SK-N-SH treated with all-trans-retinoic acid at 6 μM for 48 hours (cell line): ENCODE results near the gene SUSD5.
"Not testable (repeated sequence)": the region's sequence is repeated elsewhere in the genome, so short reads cannot be mapped to it uniquely, and the experiment has no call there.

ENCODE experiments used
- ATAC-seq: fragments of 200-7000 bp; cut with Tn5 transposase; 3 replicates; pipeline ENCODE4 v1.9.1; 2020; ENCODE audit warnings: mild to moderate bottlenecking, moderate library complexity
- CREB5 ChIP-seq: fragments of 250-450 bp; sonication (Bioruptor Pico); IDR thresholded peaks from 2 replicates; pipeline ENCODE4 v1.5.1; 2020; ENCODE audit warnings: low read depth, mild to moderate bottlenecking, moderate library complexity
- CSDC2 ChIP-seq: fragments of 250-450 bp; sonication (Bioruptor Pico); IDR thresholded peaks from 2 replicates; pipeline ENCODE4 v1.5.0; 2020; ENCODE audit warnings: mild to moderate bottlenecking, moderate library complexity
- CSRNP3 ChIP-seq: fragments of 250-450 bp; sonication (Bioruptor Pico); IDR thresholded peaks from 2 replicates; pipeline ENCODE4 v1.5.1; 2021; ENCODE audit warnings: mild to moderate bottlenecking, moderate library complexity
- ISL1 ChIP-seq: fragments of 250-450 bp; sonication (Bioruptor Pico); IDR thresholded peaks from 2 replicates; pipeline ENCODE4 v2.1.2; 2022; ENCODE audit warnings: mild to moderate bottlenecking, moderate library complexity
- OSR1 ChIP-seq: fragments of 250-450 bp; sonication (Bioruptor Pico); IDR thresholded peaks from 2 replicates; pipeline ENCODE4 v1.8.0; 2022; ENCODE audit warnings: moderate library complexity, mild to moderate bottlenecking, inconsistent platforms
- PATZ1 ChIP-seq: fragments of 250-450 bp; sonication (Bioruptor Pico); IDR thresholded peaks from 2 replicates; pipeline ENCODE4 v1.8.0; 2020; ENCODE audit warnings: mild to moderate bottlenecking, moderate library complexity, borderline replicate concordance
- POU6F1 ChIP-seq: fragments of 250-450 bp; sonication (Bioruptor Pico); IDR thresholded peaks from 2 replicates; pipeline ENCODE4 v1.8.0; 2021; ENCODE audit warnings: low read depth, mild to moderate bottlenecking, moderate library complexity, borderline replicate concordance
- PPARA ChIP-seq: fragments of 250-450 bp; sonication (Bioruptor Pico); IDR thresholded peaks from 2 replicates; pipeline ENCODE4 v1.5.0; 2020; ENCODE audit warnings: mild to moderate bottlenecking, borderline replicate concordance
- RARB ChIP-seq: fragments of 250-450 bp; sonication (Bioruptor Pico); IDR thresholded peaks from 2 replicates; pipeline ENCODE4 v1.8.0; 2021; ENCODE audit warnings: mild to moderate bottlenecking, moderate library complexity
- TCF4 ChIP-seq: fragments of 250-450 bp; sonication (Bioruptor Pico); IDR thresholded peaks from 2 replicates; pipeline ENCODE4 v1.8.0; 2021; ENCODE audit warnings: mild to moderate bottlenecking, moderate library complexity, borderline replicate concordance
- TSHZ2 ChIP-seq: fragments of 250-450 bp; sonication (Bioruptor Pico); IDR thresholded peaks from 2 replicates; pipeline ENCODE4 v1.5.0; 2020; ENCODE audit warnings: mild to moderate bottlenecking, moderate library complexity
- ZC3H10 ChIP-seq: fragments of 250-450 bp; sonication (Bioruptor Pico); IDR thresholded peaks from 2 replicates; pipeline ENCODE4 v1.5.1; 2021; ENCODE audit warnings: mild to moderate bottlenecking, moderate library complexity
- ZNF70 ChIP-seq: fragments of 450-650 bp; formaldehyde crosslinking; IDR thresholded peaks from 2 replicates; pipeline ENCODE4 v1.5.0; 2020; ENCODE audit warnings: mild to moderate bottlenecking, moderate library complexity

The SUSD5 gene

GRCh38 chr3:33113772-33114621, 104.6 kb downstream of the SUSD5 start, which contains the start of gene CRTAP:
TSS of gene CRTAP (plus strand) at chr3:33114014. CDS start at chr3:33114078, 64 bp downstream.
- TF ChIP-seq POU6F1 (CRISPR knock-in tag) (no peak), CSDC2 (CRISPR knock-in tag) (0 out of 2 replicates have a peak, but pooled peaks have one; percentile 32)
- peak; percentile 94 for ATAC-seq

GRCh38 chr3:33111581-33111980, 107.0 kb downstream of the SUSD5 start:
- ATAC-seq = no peak
- TF ChIP-seq TSHZ2 (CRISPR knock-in tag) (no peak), TCF4 (CRISPR knock-in tag) (no peak), CSDC2 (CRISPR knock-in tag) (no peak), CREB5 (CRISPR knock-in tag) (no peak), RARB (CRISPR knock-in tag) (no peak), ZNF70 (no peak), PATZ1 (CRISPR knock-in tag) (no peak), ISL1 (CRISPR knock-in tag) (no peak)

- ATAC-seq = not testable (repeated sequence)
Measured at GRCh38 chr3:33106854-33107253, 111.8 kb downstream of the SUSD5 start.

GRCh38 chr3:33105341-33105948, 113.2 kb downstream of the SUSD5 start:
- peak; percentile 43 for ATAC-seq
- TF ChIP-seq CSDC2 (CRISPR knock-in tag) (no peak), CSRNP3 (no peak)

GRCh38 chr3:33104803-33105202, 113.8 kb downstream of the SUSD5 start:
- no peak for TF ChIP-seq PPARA
- no peak for TF ChIP-seq ZC3H10 (CRISPR knock-in tag)
- no peak for TF ChIP-seq CSRNP3
- TF ChIP-seq OSR1 (CRISPR knock-in tag) = no peak
- TF ChIP-seq TCF4 (CRISPR knock-in tag) = no peak
- TF ChIP-seq TSHZ2 (CRISPR knock-in tag) = no peak
- TF ChIP-seq, all 23 proteins: peak for 0
- ATAC-seq = no peak
